GM21381 (cell line): ENCODE measurements around the gene HRAS.
"Not testable (repeated sequence)": the region's sequence is repeated elsewhere in the genome, so short reads cannot be mapped to it uniquely, and the experiment has no call there.

Experiments
- ATAC-seq: cut with Tn5 transposase; IDR thresholded peaks from one replicate; pipeline ENCODE4 v1.9.1; 2021; ENCODE audit warnings: mild to moderate bottlenecking, moderate library complexity; ENCODE audit not compliant: unreplicated experiment

HRAS gene

GRCh38 chr11:534396-535209 is 773 bp downstream of the HRAS start:
- peak; percentile 1 for ATAC-seq

- ATAC-seq: no peak
These were observed 1.6 kb downstream of the HRAS start for GRCh38 chr11:533586-534395.

GRCh38 chr11:532986-533585 is 2.3 kb downstream of the HRAS start:
- no peak for ATAC-seq

GRCh38 chr11:532527-532985 is 2.8 kb downstream of the HRAS start:
- no peak for ATAC-seq

GRCh38 chr11:531919-532526 is 3.4 kb downstream of the HRAS start:
- no peak for ATAC-seq

GRCh38 chr11:530960-531831 is 4.2 kb downstream of the HRAS start:
- ATAC-seq: no peak

- no peak for ATAC-seq
These were observed 5.5 kb downstream of the HRAS start for GRCh38 chr11:529728-530411.

- no peak for ATAC-seq
These were observed 6.3 kb downstream of the HRAS start for GRCh38 chr11:528815-529727.

- no peak for ATAC-seq
These were observed 7.1 kb downstream of the HRAS start for GRCh38 chr11:528166-528814.

GRCh38 chr11:526192-526591 is 9.2 kb downstream of the HRAS start:
- no peak for ATAC-seq

GRCh38 chr11:521177-521688 is 14.1 kb downstream of the HRAS start:
- no peak for ATAC-seq

GRCh38 chr11:520428-521176 is 14.8 kb downstream of the HRAS start:
- no peak for ATAC-seq

- peak; percentile 87 for ATAC-seq
These were observed 16.7 kb downstream of the HRAS start for GRCh38 chr11:518463-519202.

- ATAC-seq: not testable (repeated sequence)
These were observed 18.3 kb downstream of the HRAS start for GRCh38 chr11:516918-517685.

- no peak for ATAC-seq
These were observed 19.0 kb downstream of the HRAS start for GRCh38 chr11:516400-516799.

- ATAC-seq: no peak
These were observed 20.2 kb downstream of the HRAS start for GRCh38 chr11:515131-515530.
